ENCODE results near the gene AARSD1. TPM values are rescaled to one million over a fixed set of nuclear protein-coding genes. Genes with fewer than 3 reads are reported as not detected.
"Not testable (repeated sequence)": the region's sequence is repeated elsewhere in the genome, so short reads cannot be mapped to it uniquely, and the experiment has no call there.

AARSD1 gene
- total RNA-seq, 1 experiment from 2014 or later = 29.8 TPM

- H3K4me3 ChIP-seq; H3K27ac ChIP-seq; H3K9me3 ChIP-seq (replicated peaks); H3K27me3 ChIP-seq (replicated peaks); DNase-seq (ENCODE audit: low read depth in 1 of 2, low spot score in 2 of 2): not testable (repeated sequence)
- Histone ChIP-seq H3K4me1 (replicated peaks) (peaks cover 33% of the 10 kb centered on the region), H3K36me3 (peaks cover 54% of the 10 kb centered on the region)
Observed at GRCh38 chr17:42993913-42994312, 29.7 kb upstream of the AARSD1 start.

DNA sequence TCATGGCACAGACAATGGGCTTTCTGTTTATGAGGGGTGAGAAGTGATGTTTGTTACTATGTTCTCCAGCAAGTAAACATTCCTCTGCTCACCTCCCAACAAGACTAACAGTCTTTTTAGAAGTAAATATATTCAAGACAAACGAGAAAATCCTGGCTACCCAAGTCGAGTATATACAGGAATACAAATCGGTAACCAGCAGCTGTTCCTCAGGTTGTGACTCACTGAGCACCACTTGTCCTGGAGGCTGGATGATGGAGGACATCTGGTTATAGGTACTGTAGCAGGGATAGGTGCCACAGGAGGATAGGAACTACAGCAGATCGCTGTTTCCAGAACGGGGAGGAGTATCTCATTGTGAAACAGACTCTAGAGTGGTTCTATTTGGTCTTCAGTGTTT is 28.6 kb upstream of the AARSD1 start:
- Histone ChIP-seq H3K27me3 (replicated peaks) (no peaks in the 10 kb centered on the region), H3K4me3 (no peak overlapping the region), H3K4me1 (replicated peaks) (peaks cover 33% of the 10 kb centered on the region), H3K36me3 (peaks cover 58% of the 10 kb centered on the region), H3K27ac (no peak overlapping the region), H3K9me3 (replicated peaks) (no peaks in the 10 kb centered on the region)
- no peak for DNase-seq (ENCODE audit: low read depth in 1 of 2, low spot score in 2 of 2)

DNA sequence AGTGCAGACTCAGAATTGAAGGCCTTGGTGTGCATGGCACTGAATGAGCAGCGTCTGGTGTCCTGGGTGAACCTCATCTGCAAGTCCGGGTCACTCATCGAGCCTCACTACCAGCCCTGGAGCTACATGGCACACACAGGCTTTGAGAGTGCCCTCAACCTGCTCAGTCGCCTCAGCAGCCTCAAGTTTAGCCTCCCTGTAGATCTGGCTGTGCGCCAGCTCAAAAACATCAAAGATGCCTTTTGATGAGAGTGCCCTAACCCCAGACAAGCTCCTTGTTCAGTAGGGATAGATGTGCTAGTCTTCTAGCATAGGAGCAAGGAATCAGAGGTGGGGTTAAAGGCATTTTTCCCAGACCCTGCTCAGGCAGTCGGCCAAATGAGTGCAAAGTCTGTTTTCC is 27.2 kb upstream of the AARSD1 start:
- H3K36me3 ChIP-seq = peaks cover 71% of the 10 kb centered on the region
- H3K27ac ChIP-seq = no peak overlapping the region
- no peaks in the 10 kb centered on the region for H3K27me3 ChIP-seq (replicated peaks)
- H3K4me1 ChIP-seq (replicated peaks) = peaks cover 25% of the 10 kb centered on the region
- DNase-seq (ENCODE audit: low read depth in 1 of 2, low spot score in 2 of 2) = no peak
- H3K4me3 ChIP-seq = no peak overlapping the region
- no peaks in the 10 kb centered on the region for H3K9me3 ChIP-seq (replicated peaks)

DNA sequence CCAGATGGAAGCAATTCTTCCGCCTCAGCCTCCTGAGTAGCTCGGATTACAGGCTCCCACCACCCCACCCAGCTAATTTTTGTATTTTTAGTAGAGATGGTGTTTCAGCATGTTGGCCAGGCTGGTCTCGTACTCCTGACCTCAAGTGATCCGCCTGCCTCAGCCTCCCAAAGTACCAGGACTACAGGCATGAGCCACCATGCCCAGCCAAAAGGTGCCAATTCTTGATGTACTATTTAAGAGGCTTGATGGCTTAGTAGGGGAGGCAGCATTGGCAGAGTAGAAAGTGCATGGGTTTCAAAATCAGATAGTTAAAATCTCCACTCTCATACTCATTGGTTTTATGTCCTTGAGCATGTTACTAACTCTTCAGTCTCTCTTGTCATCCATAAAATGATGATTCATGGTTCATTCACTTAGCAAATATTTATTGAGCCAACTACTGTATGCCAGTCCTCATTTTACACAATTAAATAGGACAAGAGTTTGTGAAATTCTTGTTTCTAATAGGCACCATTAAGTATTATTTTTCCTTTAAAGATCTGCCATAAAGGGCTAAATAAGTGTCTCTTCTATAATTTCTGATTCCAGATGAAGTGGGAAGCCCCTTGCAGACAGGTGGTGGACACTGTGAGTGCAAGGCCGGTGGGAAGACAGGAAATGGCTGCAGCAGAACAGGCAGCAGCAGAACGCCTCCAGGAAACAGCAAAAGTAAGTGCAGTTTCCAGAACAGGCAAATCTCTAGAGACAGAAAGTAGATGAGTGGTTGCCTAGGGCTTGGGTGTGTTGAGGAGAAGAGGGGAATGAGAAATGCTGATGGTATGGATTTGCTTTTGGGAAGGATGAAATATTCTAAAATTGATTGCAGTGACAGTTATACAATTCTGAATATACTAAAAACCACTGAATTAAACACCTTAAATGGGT is 25.7 kb upstream of the AARSD1 start:
- Histone ChIP-seq H3K9me3 (replicated peaks) (no peaks in the 10 kb centered on the region), H3K4me3 (no peak overlapping the region), H3K36me3 (peaks cover 79% of the 10 kb centered on the region), H3K4me1 (replicated peaks) (peaks cover 25% of the 10 kb centered on the region), H3K27ac (peak overlapping the region; percentile 32), H3K27me3 (replicated peaks) (no peaks in the 10 kb centered on the region)
- DNase-seq (ENCODE audit: low read depth in 1 of 2, low spot score in 2 of 2) = peak in 1 of 2 experiments; percentile 28

DNA sequence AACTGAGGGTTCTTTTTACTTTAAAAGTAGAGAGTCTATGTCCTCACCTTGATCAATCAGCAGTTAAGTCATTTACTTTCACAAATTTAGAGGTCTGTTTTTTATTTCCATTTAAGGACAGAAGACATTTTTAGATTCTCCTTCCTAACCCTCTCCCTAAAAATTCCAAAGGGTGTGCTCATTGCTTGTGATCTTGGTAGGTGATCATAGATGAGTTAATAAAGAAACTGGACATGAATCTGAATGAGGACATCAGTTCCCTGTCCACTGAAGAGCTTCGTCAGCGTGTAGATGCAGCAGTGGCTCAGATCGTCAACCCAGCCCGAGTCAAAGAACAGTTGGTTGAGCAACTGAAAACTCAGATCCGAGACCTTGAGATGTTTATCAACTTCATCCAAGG is 24.9 kb upstream of the AARSD1 start:
- Histone ChIP-seq H3K27ac (no peak overlapping the region), H3K27me3 (replicated peaks) (no peaks in the 10 kb centered on the region), H3K9me3 (replicated peaks) (no peaks in the 10 kb centered on the region), H3K36me3 (peaks cover 77% of the 10 kb centered on the region), H3K4me3 (no peak overlapping the region), H3K4me1 (replicated peaks) (peaks cover 25% of the 10 kb centered on the region)
- DNase-seq (ENCODE audit: low read depth in 1 of 2, low spot score in 2 of 2) = no peak

GRCh38 chr17:42985225-42985624 is 21.0 kb upstream of the AARSD1 start:
- H3K4me3 ChIP-seq = no peak overlapping the region
- no peak overlapping the region for H3K27ac ChIP-seq
- peaks cover 60% of the 10 kb centered on the region for H3K36me3 ChIP-seq
- H3K4me1 ChIP-seq (replicated peaks) = peaks cover 25% of the 10 kb centered on the region
- H3K27me3 ChIP-seq (replicated peaks) = no peaks in the 10 kb centered on the region
- no peaks in the 10 kb centered on the region; the same call in 1 of the 2 replicates for H3K9me3 ChIP-seq (replicated peaks)
- DNase-seq (ENCODE audit: low read depth in 1 of 2, low spot score in 2 of 2) = no peak

DNA sequence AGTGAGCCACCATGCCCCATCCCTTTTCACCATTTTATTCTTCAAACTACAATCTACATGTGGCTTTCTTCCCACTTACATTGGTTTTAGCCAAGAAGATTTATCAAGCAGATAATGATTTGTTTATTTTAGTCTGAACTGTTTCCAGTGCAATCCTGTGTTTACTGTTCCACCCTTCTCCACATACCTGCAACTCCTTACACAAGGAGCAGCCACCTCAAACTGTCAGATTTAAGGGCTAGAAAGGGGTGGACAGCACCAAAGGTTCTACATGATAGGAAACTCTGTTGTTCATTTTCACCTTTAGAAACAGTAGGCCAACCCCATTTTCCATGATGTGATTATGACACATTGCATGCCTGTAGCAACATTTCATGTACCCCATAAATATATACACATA is 18.0 kb upstream of the AARSD1 start:
- Histone ChIP-seq H3K27me3 (replicated peaks) (no peaks in the 10 kb centered on the region), H3K4me3 (no peak overlapping the region), H3K36me3 (peaks cover 32% of the 10 kb centered on the region), H3K9me3 (replicated peaks) (no peaks in the 10 kb centered on the region; the same call in 1 of the 2 replicates), H3K27ac (no peak overlapping the region), H3K4me1 (replicated peaks) (peaks cover 25% of the 10 kb centered on the region)
- DNase-seq (ENCODE audit: low read depth in 1 of 2, low spot score in 2 of 2) = no peak

DNA sequence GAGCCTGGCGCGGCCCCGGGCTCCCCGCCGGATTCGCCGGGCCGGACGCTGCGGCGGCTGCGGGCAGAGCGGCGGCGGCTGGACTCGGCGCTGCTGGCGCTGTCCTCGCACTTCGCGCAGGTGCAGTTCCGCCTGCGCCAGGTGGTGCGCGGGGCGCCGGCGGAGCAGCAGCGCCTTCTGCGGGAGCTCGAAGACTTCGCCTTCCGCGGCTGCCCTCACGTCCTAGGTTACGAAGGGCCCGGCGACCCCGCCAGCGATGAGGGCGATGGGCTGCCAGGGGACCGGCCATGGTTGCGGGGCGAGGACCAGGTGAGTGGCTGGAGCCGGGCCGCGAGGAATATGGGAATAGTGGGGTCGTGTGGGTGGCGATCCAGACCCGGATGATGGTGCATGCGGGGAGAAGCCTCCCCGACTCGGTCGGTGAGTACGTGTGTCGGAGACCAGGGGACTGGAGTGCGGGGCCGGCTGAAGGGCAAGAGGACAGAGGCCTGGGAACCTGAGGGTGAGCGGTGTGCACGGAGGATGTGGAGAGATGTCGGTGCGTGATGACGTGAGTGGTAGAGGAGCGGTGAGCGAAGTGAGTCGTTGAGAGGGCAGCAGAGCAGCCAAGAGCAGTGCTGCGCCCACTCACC is 16.6 kb upstream of the AARSD1 start:
- Histone ChIP-seq H3K9me3 (replicated peaks) (no peaks in the 10 kb centered on the region; the same call in 1 of the 2 replicates), H3K4me1 (replicated peaks) (peaks cover 25% of the 10 kb centered on the region), H3K27ac (peak overlapping the region; percentile 55), H3K27me3 (replicated peaks) (no peaks in the 10 kb centered on the region), H3K36me3 (peaks cover 22% of the 10 kb centered on the region), H3K4me3 (peak overlapping the region; percentile 96)
- peak; percentile 31 to 55 for DNase-seq (ENCODE audit: low read depth in 1 of 2, low spot score in 2 of 2)

- H3K4me1 ChIP-seq (replicated peaks) = peaks cover 25% of the 10 kb centered on the region
- H3K27ac ChIP-seq = peak within 1 kb of the TSS; percentile 55
- H3K36me3 ChIP-seq = peaks cover 18% of the 10 kb centered on the region
- DNase-seq (ENCODE audit: low read depth in 1 of 2, low spot score in 2 of 2) = peak; percentile 85 to 90
- H3K27me3 ChIP-seq (replicated peaks) = no peaks in the 10 kb centered on the region
- H3K9me3 ChIP-seq (replicated peaks) = no peaks in the 10 kb centered on the region; the same call in 1 of the 2 replicates
- H3K4me3 ChIP-seq = peak within 1 kb of the TSS; percentile 96
Observed at GRCh38 chr17:42980274-42980765, 16.1 kb upstream of the AARSD1 start, which contains the start of gene RUNDC1. Gene RUNDC1, plus strand, starts transcription at chr17:42980565. Its CDS starts 12 bp downstream, at chr17:42980577.

DNA sequence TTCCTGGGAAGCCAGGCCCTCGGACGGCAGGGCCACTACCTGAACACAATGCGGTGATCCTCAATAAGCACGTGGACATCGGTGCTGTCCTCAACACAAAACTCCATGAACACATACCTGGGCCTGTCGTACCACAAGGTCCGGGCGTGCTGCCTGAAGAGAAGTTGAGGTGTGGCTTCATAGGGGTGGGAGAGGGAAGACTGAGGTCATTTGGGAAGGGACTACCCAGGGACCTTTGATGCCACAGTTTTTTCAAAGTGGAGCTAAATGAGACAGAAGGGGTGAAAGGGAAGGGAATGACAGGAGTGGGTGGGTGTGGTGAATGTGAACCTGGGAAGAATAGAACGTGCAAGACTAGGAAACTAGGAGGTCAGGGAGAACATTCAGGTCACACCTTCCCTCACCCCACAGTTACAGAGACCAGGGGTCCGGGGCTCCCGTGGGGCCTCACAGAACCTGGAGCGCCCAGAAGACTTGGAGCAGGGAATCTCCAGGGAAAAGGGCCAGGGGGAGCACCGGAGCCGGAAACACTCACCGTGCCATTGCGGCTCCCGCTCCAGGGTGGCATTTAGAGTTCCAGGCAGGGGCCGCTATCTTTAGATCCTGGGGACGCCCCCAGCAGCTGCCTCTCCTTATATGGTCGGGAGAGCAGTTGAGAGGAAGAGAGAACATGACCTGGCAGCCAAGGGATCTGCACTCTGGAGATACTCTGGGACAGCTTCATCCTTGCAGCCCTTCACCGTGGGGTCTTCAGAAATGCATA is 15.4 kb upstream of the AARSD1 start, which contains the start of gene PTGES3L:
Gene PTGES3L (minus strand): TSS at position 570 of the 763 bp plus-strand sequence. CDS start 27 bp downstream, at position 543.
- peaks cover 15% of the 10 kb centered on the region for H3K36me3 ChIP-seq
- H3K27ac ChIP-seq = peak within 1 kb of the TSS; percentile 55
- peaks cover 25% of the 10 kb centered on the region for H3K4me1 ChIP-seq (replicated peaks)
- DNase-seq (ENCODE audit: low read depth in 1 of 2, low spot score in 2 of 2) = peak in 1 of 2 experiments; percentile 70
- H3K4me3 ChIP-seq = peak within 1 kb of the TSS; percentile 96
- no peaks in the 10 kb centered on the region for H3K27me3 ChIP-seq (replicated peaks)
- no peaks in the 10 kb centered on the region; the same call in 1 of the 2 replicates for H3K9me3 ChIP-seq (replicated peaks)

DNA sequence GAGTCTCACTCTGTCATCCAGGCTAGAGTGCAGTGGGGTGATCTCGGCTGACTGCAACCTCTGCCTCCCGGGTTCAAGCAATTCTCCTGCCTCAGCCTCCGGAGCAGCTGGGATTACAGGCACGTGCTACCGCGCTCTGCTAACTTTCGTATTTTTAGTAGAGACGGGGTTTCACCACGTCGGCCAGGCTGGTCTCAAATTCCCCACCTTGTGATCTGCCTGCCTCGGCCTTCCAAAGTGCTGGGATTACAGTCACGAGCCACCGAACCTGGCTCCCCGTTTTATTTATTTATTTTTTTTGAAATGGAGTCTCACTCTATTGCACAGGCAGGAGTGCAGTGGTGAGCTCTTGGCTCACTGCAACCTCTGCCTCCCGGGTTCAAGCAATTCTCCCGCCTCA is 11.4 kb upstream of the AARSD1 start:
- H3K27me3 ChIP-seq (replicated peaks); H3K9me3 ChIP-seq (replicated peaks); DNase-seq (ENCODE audit: low read depth in 1 of 2, low spot score in 2 of 2); H3K27ac ChIP-seq; H3K4me3 ChIP-seq; H3K36me3 ChIP-seq: not testable (repeated sequence)
- peaks cover 11% of the 10 kb centered on the region for H3K4me1 ChIP-seq (replicated peaks)

GRCh38 chr17:42975265-42975664 is 11.0 kb upstream of the AARSD1 start:
- H3K36me3 ChIP-seq = no peaks in the 10 kb centered on the region
- H3K27ac ChIP-seq = no peak overlapping the region
- no peak for DNase-seq (ENCODE audit: low read depth in 1 of 2, low spot score in 2 of 2)
- H3K9me3 ChIP-seq (replicated peaks) = no peaks in the 10 kb centered on the region; the same call in 1 of the 2 replicates
- H3K4me3 ChIP-seq = no peak overlapping the region
- H3K4me1 ChIP-seq (replicated peaks) = peaks cover 11% of the 10 kb centered on the region
- no peaks in the 10 kb centered on the region for H3K27me3 ChIP-seq (replicated peaks)

DNA sequence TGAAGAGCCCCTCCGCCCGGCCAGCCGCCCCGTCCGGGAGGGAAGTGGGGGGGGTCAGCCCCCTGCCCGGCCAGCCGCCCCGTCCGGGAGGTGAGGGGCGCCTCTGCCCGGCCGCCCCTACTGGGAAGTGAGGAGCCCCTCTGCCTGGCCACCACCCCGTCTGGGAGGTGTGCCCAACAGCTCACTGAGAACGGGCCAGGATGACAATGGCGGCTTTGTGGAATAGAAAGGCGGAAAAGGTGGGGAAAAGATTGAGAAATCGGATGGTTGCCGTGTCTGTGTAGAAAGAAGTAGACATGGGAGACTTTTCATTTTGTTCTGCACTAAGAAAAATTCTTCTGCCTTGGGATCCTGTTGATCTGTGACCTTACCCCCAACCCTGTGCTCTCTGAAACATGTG is 9.1 kb upstream of the AARSD1 start:
- not testable (repeated sequence) for H3K4me3 ChIP-seq; H3K9me3 ChIP-seq (replicated peaks); DNase-seq (ENCODE audit: low read depth in 1 of 2, low spot score in 2 of 2); H3K27ac ChIP-seq; H3K27me3 ChIP-seq (replicated peaks); H3K4me1 ChIP-seq (replicated peaks); H3K36me3 ChIP-seq

Data from SJSA1 (cell line).